Immature natural killer cell (primary cell): ENCODE results near the gene TMEM61. TPM values are rescaled to one million over a fixed set of nuclear protein-coding genes. Genes with fewer than 3 reads are reported as not detected.
"Not testable (repeated sequence)": the region's sequence is repeated elsewhere in the genome, so short reads cannot be mapped to it uniquely, and the experiment has no call there.

Experiments
- DNase-seq, 3 donors: peaks; one replicate each; pipeline ENCODE4 v3.0.0; 2022; ENCODE audit warnings: mixed read lengths in 1 of 3
- H3K27ac Mint-ChIP-seq, 6 donors: one replicate each; pipeline ENCODE4 v1.8.0; 2020; ENCODE audit warnings: mixed read lengths in 6 of 6, mild to moderate bottlenecking in 5 of 6, inconsistent platforms in 4 of 6, moderate library complexity in 3 of 6
- H3K27me3 Mint-ChIP-seq, 3 donors: one replicate each; pipeline ENCODE4 v1.8.0; 2020 to 2021; ENCODE audit warnings: low read depth in 3 of 3, mild to moderate bottlenecking in 3 of 3, mixed read lengths in 3 of 3, moderate library complexity in 3 of 3, inconsistent platforms in 1 of 3
- H3K36me3 Mint-ChIP-seq, 3 donors: one replicate each; pipeline ENCODE4 v1.8.0; 2020; ENCODE audit warnings: mixed read lengths in 3 of 3, inconsistent platforms in 2 of 3, mild to moderate bottlenecking in 2 of 3
- H3K4me1 Mint-ChIP-seq, 2 donors: one replicate each; pipeline ENCODE4 v1.8.0; 2020; ENCODE audit warnings: inconsistent platforms in 2 of 2, mild to moderate bottlenecking in 2 of 2, mixed read lengths in 2 of 2, moderate library complexity in 1 of 2
- H3K4me3 Mint-ChIP-seq, 5 donors: one replicate each; pipeline ENCODE4 v1.8.0; 2020; ENCODE audit warnings: mild to moderate bottlenecking in 5 of 5, mixed read lengths in 5 of 5, inconsistent platforms in 3 of 5, moderate library complexity in 3 of 5
- H3K9me3 Mint-ChIP-seq, 6 donors: one replicate each; pipeline ENCODE4 v1.8.0; 2020; ENCODE audit warnings: mild to moderate bottlenecking in 6 of 6, mixed read lengths in 6 of 6, inconsistent platforms in 4 of 6, moderate library complexity in 3 of 6
- polyA plus RNA-seq, 3 donors: library from polyadenylated mRNA; unstranded; fragments of 300-500 nt; fragmentation: Illumina TruSeq; gene quantifications; one replicate each; pipeline ENCODE4 v1.2.3, GENCODE V29; 2021

The TMEM61 gene
- polyA plus RNA-seq, 3 donors from 2014 or later, result not detected

DNA sequence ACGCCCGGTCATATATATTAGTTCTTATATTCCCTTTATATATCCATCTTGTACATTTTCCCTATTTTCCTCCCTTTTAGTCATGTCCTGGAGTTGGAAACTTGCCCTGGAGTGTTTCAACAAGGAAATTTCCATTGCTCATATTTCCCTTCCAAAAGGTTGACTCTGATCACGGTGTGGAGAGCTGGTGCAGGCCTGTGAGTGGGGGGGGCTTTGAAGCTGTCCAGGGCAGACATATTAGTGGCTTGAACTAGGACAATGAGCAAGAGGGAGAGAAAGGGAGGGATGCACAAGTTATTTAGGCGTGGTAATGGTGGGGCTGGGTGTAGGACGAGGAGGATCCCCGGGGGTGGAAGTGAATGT, 30.4 kb upstream of the TMEM61 start:
- Mint-ChIP-seq H3K27ac (peak overlapping the region in 1 of 6 donors; percentile 40), H3K27me3 (peaks cover 0 to 7% (median 2%) of the 10 kb centered on the region in 3 donors), H3K4me3 (peak overlapping the region in 3 of 5 donors; percentile 31 to 59 (median 35)), H3K4me1 (peaks cover 14 to 16% of the 10 kb centered on the region in 2 donors), H3K36me3 (peaks cover 0 to 3% (median 0%) of the 10 kb centered on the region in 3 donors), H3K9me3 (peaks cover 0 to 1% (median 0%) of the 10 kb centered on the region in 6 donors)
- no peak for DNase-seq

GRCh38 chr1:54950369-54951163, 29.9 kb upstream of the TMEM61 start:
- H3K27ac Mint-ChIP-seq, result peak overlapping the region in 1 of 6 donors; percentile 40
- H3K4me3 Mint-ChIP-seq, result peak overlapping the region in 4 of 5 donors; percentile 21 to 59 (median 34)
- peaks cover 0 to 1% (median 0%) of the 10 kb centered on the region in 6 donors for H3K9me3 Mint-ChIP-seq

GRCh38 chr1:54951810-54952226, 28.6 kb upstream of the TMEM61 start:
- Mint-ChIP-seq H3K4me1 (peaks cover 8 to 11% of the 10 kb centered on the region in 2 donors), H3K27me3 (peaks cover 0 to 7% (median 2%) of the 10 kb centered on the region in 3 donors)

More at GRCh38 chr1:54950369-54951163, 29.9 kb upstream of the TMEM61 start:
- Mint-ChIP-seq H3K27me3 (peaks cover 0 to 7% (median 2%) of the 10 kb centered on the region in 3 donors), H3K4me1 (peaks cover 10 to 11% of the 10 kb centered on the region in 2 donors), H3K36me3 (peaks cover 0 to 3% (median 0%) of the 10 kb centered on the region in 3 donors)
- DNase-seq, result peak; percentile 35 to 49 (median 41)

DNA sequence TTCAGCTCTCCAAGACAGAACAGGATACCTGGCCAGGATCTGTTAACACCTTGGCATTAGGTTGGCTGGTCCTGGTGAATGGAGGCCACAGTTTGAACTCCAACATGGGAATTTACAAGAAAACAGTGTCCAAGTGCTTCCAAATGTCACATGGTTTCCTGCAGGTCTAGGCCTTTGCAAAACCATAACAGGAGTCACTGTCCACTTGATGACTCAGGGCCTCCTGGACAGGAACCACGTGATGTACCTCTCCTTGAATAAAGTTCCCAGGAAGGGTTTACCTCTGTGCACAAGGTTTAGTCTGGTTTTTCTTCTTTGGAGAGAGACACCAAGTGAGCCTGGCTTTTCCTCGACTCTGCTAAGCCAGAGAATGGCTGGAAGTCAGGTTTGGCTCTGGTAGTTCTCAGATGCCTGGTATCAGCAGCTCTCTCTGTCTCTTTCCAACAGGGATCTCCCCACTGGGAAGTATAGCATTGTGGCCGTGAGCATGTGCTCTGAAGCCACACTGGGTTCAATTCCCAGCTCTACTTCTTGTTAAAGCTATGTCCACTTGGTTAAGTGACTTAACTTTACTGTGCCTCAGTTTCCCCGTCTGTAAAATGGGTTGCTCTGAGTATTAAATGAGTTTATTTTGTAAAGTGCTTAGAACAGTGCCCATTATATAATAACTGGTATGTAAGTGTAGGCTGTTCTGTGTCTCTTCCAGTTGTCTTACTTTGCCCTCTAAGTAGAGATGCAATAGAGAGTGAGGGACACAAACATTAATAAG, 27.3 kb upstream of the TMEM61 start:
- Mint-ChIP-seq H3K27ac (no peak overlapping the region), H3K36me3 (peaks cover 0 to 3% (median 0%) of the 10 kb centered on the region in 3 donors), H3K4me1 (peaks cover 8 to 11% of the 10 kb centered on the region in 2 donors), H3K27me3 (peaks cover 0 to 7% (median 2%) of the 10 kb centered on the region in 3 donors), H3K9me3 (peaks cover 0 to 9% (median 2%) of the 10 kb centered on the region in 6 donors), H3K4me3 (no peak overlapping the region)
- no peak for DNase-seq

More at GRCh38 chr1:54951810-54952226, 28.6 kb upstream of the TMEM61 start:
- no peak for DNase-seq
- Mint-ChIP-seq H3K9me3 (peaks cover 0 to 1% (median 0%) of the 10 kb centered on the region in 6 donors), H3K36me3 (peaks cover 0 to 3% (median 0%) of the 10 kb centered on the region in 3 donors), H3K4me3 (no peak overlapping the region), H3K27ac (no peak overlapping the region)

DNA sequence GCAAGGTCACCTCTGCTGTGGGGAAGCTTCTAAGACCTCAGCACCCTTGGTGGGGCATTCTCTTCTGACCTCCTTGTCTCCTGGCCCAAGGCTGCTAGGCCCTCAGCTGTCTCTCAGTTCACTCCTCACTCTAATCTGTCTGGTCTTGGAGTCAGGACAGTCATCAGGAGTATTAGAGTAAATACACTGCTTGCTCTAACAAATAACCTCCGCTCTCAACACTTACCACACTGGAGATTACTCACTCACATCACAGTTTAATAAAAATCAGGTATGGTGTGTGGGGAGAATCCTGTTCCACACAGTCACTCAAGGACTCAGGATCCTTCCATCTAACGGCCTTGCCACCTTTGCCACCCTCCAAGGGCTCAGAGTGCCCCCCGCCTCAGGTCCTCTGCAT, 26.6 kb upstream of the TMEM61 start:
- H3K4me3 Mint-ChIP-seq, result no peak overlapping the region
- H3K27me3 Mint-ChIP-seq, result peaks cover 0 to 6% (median 2%) of the 10 kb centered on the region in 3 donors
- H3K27ac Mint-ChIP-seq, result no peak overlapping the region
- H3K4me1 Mint-ChIP-seq, result peaks cover 8 to 11% of the 10 kb centered on the region in 2 donors
- H3K9me3 Mint-ChIP-seq, result peaks cover 0 to 9% (median 2%) of the 10 kb centered on the region in 6 donors
- peaks cover 0 to 3% (median 0%) of the 10 kb centered on the region in 3 donors for H3K36me3 Mint-ChIP-seq
- no peak for DNase-seq

DNA sequence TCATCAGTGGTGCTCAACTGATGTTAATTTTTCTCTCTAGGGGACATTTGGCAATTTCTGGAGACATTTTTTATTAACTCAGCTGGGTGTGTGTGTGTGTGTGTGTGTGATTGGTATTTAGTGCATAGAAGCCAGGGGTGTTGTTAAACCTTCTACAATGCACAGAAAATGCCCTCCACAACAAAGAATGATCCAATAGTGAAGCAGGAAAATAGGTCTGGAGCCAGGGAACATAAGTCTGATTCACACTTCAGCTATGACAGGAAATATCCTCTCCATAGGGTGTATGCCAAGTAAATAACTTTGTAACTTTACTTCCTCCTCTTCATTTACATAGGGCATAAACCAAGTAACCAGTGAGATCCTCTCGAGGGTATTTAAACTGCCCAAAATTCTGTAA, 25.1 kb upstream of the TMEM61 start:
- no peak for DNase-seq
- no peak overlapping the region for H3K4me3 Mint-ChIP-seq
- peaks cover 0 to 3% (median 0%) of the 10 kb centered on the region in 3 donors for H3K36me3 Mint-ChIP-seq
- peaks cover 3 to 6% of the 10 kb centered on the region in 2 donors for H3K4me1 Mint-ChIP-seq
- peaks cover 0 to 9% (median 2%) of the 10 kb centered on the region in 6 donors for H3K9me3 Mint-ChIP-seq
- peaks cover 0 to 2% (median 0%) of the 10 kb centered on the region in 3 donors for H3K27me3 Mint-ChIP-seq
- no peak overlapping the region for H3K27ac Mint-ChIP-seq

GRCh38 chr1:54956726-54957125, 23.7 kb upstream of the TMEM61 start:
- no peak overlapping the region for H3K27ac Mint-ChIP-seq
- H3K4me1 Mint-ChIP-seq, result no peaks in the 10 kb centered on the region
- H3K9me3 Mint-ChIP-seq, result peaks cover 0 to 9% (median 2%) of the 10 kb centered on the region in 6 donors
- H3K27me3 Mint-ChIP-seq, result no peaks in the 10 kb centered on the region
- peaks cover 0 to 3% (median 0%) of the 10 kb centered on the region in 3 donors for H3K36me3 Mint-ChIP-seq
- H3K4me3 Mint-ChIP-seq, result no peak overlapping the region
- no peak for DNase-seq

DNA sequence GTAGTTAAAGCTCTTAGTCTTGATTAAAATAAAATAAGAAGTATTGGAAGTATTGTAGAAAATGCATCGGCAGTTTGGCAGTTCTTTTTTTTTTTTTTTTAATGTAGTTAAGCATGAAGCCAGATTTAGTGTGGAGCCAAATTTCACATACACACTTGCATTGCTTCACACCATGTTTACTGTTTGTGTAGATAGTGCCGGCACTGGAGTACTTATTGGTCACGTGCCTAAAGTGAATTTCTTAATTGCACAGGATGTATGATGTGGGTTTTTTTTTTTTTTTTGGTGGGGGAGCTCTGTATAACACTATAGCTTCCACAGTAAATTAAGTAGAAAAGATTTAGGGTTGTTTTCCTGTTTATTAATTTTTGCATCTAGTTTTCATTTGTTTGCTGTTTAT, 21.2 kb upstream of the TMEM61 start:
- Mint-ChIP-seq H3K27ac (no peak overlapping the region), H3K4me3 (no peak overlapping the region), H3K9me3 (peaks cover 0 to 9% (median 2%) of the 10 kb centered on the region in 6 donors), H3K27me3 (peaks cover 1 to 6% (median 2%) of the 10 kb centered on the region in 3 donors), H3K4me1 (no peaks in the 10 kb centered on the region), H3K36me3 (peaks cover 0 to 2% (median 0%) of the 10 kb centered on the region in 3 donors)
- no peak for DNase-seq

GRCh38 chr1:54962612-54963395, 17.6 kb upstream of the TMEM61 start:
- Mint-ChIP-seq H3K36me3 (no peaks in the 10 kb centered on the region), H3K4me3 (no peak overlapping the region), H3K9me3 (peaks cover 0 to 4% (median 0%) of the 10 kb centered on the region in 6 donors), H3K27ac (no peak overlapping the region), H3K4me1 (peaks cover 8 to 9% of the 10 kb centered on the region in 2 donors), H3K27me3 (peaks cover 1 to 6% (median 2%) of the 10 kb centered on the region in 3 donors)
- no peak for DNase-seq

DNA sequence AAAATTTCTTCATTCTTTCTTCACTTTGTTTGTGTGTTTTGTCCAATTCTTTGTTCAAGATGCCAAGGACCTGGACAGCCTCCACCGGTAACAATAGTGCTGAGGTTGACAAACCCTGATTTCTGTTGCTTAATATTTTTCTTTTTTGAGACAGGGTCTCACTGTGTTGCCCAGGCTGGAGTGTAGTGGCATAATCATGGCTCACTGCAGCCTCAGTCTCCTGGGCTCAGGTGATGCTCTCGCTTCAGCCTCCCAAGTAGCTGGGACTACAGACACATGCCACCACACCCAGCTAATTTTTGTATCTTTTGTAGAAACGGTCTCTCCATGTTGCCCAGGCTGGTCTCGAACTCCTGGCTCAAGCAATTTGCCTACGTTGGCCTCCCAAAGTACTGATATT, 16.6 kb upstream of the TMEM61 start:
- not testable (repeated sequence) for H3K4me3 Mint-ChIP-seq, H3K36me3 Mint-ChIP-seq, DNase-seq, H3K27me3 Mint-ChIP-seq, H3K4me1 Mint-ChIP-seq, H3K9me3 Mint-ChIP-seq, H3K27ac Mint-ChIP-seq

DNA sequence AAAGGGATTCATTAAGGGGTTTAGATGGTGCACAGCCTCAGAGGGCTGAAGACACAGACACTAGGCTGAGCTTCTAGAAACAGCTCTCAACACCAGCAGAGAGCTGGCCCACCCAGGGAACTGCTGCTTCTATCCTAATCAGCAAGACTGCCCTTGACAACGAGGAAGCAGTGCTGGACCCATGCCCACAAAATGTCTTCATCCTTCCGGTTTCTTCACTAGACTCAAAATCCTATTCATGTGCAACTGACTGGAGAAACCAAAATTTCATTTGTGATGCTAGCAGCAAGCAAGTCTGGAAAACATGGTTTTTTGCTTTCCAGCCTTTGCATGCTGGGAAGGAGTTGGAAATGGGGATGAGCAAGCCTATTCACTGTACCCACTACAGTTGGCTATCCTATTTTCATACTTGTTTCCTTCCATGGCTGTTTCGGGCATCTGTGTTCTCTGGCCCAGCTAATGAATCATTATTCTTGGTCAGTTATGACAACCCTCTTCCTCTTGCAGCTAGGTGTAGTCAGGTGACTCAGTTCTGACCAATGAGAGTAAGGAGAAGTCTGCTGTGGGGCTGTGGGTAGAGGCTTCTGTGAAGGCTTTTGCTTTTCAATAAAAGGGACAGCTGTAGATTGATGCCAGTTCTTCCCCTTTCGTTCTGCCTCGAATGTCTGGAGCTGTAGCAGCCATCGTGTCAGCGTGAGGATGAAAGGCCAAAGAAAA, 14.6 kb upstream of the TMEM61 start:
- peaks cover 8 to 9% of the 10 kb centered on the region in 2 donors for H3K4me1 Mint-ChIP-seq
- H3K27ac Mint-ChIP-seq, result no peak overlapping the region
- H3K36me3 Mint-ChIP-seq, result no peaks in the 10 kb centered on the region
- peak overlapping the region in 3 of 5 donors; percentile 0 to 28 (median 13) for H3K4me3 Mint-ChIP-seq
- peaks cover 0 to 1% (median 0%) of the 10 kb centered on the region in 6 donors for H3K9me3 Mint-ChIP-seq
- peak; percentile 12 to 15 (median 15) for DNase-seq
- H3K27me3 Mint-ChIP-seq, result peaks cover 1 to 13% (median 2%) of the 10 kb centered on the region in 3 donors

DNA sequence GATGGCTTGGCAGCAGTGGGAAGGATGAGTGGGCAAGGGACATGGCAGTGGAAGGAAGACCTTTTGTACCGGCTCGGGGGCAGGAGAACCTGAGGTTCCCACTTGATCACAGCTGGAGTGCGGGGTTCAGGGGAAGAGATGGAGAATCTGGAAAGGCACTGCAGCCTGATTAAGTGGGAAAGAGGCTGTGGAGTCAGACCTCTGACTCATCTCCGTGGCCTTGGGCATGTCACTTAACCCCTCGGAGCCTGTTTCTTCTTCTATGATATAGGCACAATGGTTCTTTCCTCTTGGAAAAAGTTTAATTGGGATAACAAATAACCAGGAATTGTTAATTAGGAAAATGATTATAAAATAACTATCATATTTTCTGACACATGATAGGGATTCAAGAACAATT, 13.1 kb upstream of the TMEM61 start:
- peak overlapping the region in 1 of 5 donors; percentile 26 for H3K4me3 Mint-ChIP-seq
- H3K27ac Mint-ChIP-seq, result no peak overlapping the region
- peaks cover 0 to 12% (median 1%) of the 10 kb centered on the region in 3 donors for H3K27me3 Mint-ChIP-seq
- no peaks in the 10 kb centered on the region for H3K36me3 Mint-ChIP-seq
- peaks cover 8 to 9% of the 10 kb centered on the region in 2 donors for H3K4me1 Mint-ChIP-seq
- peaks cover 0 to 1% (median 0%) of the 10 kb centered on the region in 6 donors for H3K9me3 Mint-ChIP-seq
- no peak for DNase-seq
